Liver (tissue), 3 donors: Measurements from ENCODE around the gene FPR1.

Experiments
- GABPA ChIP-seq, 2 donors: IDR thresholded peaks in 1 of 2; conservative IDR thresholded peaks in 1 of 2; 2 replicates each; pipeline ENCODE4 v1.6.1; 2016; ENCODE audit warnings: antibody characterized with exemption in 2 of 2, mild to moderate bottlenecking in 1 of 2, moderate library complexity in 1 of 2
- JUND ChIP-seq, 2 donors: IDR thresholded peaks; 2 replicates each; pipeline ENCODE4 v1.6.1; 2016; ENCODE audit warnings: antibody characterized with exemption in 2 of 2
- RXRA ChIP-seq, 2 donors: IDR thresholded peaks; 2 replicates each; pipeline ENCODE4 v1.6.1; 2017 to 2018; ENCODE audit warnings: antibody characterized with exemption in 2 of 2, mild to moderate bottlenecking in 1 of 2
- TAF1 ChIP-seq: conservative IDR thresholded peaks from 2 replicates; pipeline ENCODE4 v1.6.1; 2016; ENCODE audit warnings: antibody characterized with exemption, mild to moderate bottlenecking
- TF ChIP-seq, protein P1 (sequence below): IDR thresholded peaks from 2 replicates; pipeline ENCODE4 v1.6.1; 2016; ENCODE audit warnings: antibody characterized with exemption, mild to moderate bottlenecking
- TF ChIP-seq, protein P2 (sequence below): fragments of 150-350 bp; IDR thresholded peaks from 2 replicates; pipeline ENCODE4 v1.5.1; 2017; ENCODE audit warnings: improper control_type of control experiment, low read depth, low read length; ENCODE audit not compliant: missing input control
- TF ChIP-seq, protein P3 (sequence below): IDR thresholded peaks from 2 replicates; pipeline ENCODE4 v1.6.1; 2016; ENCODE audit warnings: antibody characterized with exemption
- TF ChIP-seq, protein P4 (sequence below): IDR thresholded peaks from 2 replicates; pipeline ENCODE4 v1.6.1; 2016; ENCODE audit warnings: antibody characterized with exemption
- donor health status: healthy.
- donor health status: healthy.

DNA sequence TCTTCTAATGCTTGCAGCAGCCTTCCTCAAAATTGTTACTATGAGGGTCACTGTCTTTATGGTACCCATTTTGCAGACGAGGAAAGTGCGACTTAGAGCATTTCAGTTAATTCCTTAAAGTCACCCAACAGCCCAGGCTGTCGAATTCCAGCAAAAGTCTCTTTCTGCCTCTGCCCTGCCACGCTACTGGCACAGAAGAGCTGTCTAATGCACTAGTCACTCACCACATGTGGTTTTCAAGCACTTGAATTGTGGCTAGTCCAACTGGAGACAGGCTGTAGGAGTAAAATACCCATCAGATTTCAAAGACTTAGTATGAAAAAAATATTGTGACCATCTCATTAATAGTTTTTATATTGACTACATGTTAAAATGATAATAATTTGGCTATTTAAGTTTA lies 1.7 kb downstream of the FPR1 start:
- TF ChIP-seq, protein P1, sequence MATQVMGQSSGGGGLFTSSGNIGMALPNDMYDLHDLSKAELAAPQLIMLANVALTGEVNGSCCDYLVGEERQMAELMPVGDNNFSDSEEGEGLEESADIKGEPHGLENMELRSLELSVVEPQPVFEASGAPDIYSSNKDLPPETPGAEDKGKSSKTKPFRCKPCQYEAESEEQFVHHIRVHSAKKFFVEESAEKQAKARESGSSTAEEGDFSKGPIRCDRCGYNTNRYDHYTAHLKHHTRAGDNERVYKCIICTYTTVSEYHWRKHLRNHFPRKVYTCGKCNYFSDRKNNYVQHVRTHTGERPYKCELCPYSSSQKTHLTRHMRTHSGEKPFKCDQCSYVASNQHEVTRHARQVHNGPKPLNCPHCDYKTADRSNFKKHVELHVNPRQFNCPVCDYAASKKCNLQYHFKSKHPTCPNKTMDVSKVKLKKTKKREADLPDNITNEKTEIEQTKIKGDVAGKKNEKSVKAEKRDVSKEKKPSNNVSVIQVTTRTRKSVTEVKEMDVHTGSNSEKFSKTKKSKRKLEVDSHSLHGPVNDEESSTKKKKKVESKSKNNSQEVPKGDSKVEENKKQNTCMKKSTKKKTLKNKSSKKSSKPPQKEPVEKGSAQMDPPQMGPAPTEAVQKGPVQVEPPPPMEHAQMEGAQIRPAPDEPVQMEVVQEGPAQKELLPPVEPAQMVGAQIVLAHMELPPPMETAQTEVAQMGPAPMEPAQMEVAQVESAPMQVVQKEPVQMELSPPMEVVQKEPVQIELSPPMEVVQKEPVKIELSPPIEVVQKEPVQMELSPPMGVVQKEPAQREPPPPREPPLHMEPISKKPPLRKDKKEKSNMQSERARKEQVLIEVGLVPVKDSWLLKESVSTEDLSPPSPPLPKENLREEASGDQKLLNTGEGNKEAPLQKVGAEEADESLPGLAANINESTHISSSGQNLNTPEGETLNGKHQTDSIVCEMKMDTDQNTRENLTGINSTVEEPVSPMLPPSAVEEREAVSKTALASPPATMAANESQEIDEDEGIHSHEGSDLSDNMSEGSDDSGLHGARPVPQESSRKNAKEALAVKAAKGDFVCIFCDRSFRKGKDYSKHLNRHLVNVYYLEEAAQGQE = no peak
- TF ChIP-seq, protein P2, sequence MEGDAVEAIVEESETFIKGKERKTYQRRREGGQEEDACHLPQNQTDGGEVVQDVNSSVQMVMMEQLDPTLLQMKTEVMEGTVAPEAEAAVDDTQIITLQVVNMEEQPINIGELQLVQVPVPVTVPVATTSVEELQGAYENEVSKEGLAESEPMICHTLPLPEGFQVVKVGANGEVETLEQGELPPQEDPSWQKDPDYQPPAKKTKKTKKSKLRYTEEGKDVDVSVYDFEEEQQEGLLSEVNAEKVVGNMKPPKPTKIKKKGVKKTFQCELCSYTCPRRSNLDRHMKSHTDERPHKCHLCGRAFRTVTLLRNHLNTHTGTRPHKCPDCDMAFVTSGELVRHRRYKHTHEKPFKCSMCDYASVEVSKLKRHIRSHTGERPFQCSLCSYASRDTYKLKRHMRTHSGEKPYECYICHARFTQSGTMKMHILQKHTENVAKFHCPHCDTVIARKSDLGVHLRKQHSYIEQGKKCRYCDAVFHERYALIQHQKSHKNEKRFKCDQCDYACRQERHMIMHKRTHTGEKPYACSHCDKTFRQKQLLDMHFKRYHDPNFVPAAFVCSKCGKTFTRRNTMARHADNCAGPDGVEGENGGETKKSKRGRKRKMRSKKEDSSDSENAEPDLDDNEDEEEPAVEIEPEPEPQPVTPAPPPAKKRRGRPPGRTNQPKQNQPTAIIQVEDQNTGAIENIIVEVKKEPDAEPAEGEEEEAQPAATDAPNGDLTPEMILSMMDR = no peak
- TF ChIP-seq GABPA (IDR thresholded peaks at IDR 0.05 in 1 of 2, conservative IDR thresholded peaks at IDR 0.05 in 1 of 2) (no peak), JUND (IDR thresholded peaks at IDR 0.05) (no peak), RXRA (IDR thresholded peaks at IDR 0.05) (no peak), TAF1 (no peak)
- TF ChIP-seq, protein P3, sequence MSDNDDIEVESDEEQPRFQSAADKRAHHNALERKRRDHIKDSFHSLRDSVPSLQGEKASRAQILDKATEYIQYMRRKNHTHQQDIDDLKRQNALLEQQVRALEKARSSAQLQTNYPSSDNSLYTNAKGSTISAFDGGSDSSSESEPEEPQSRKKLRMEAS = no peak
- TF ChIP-seq, protein P4, sequence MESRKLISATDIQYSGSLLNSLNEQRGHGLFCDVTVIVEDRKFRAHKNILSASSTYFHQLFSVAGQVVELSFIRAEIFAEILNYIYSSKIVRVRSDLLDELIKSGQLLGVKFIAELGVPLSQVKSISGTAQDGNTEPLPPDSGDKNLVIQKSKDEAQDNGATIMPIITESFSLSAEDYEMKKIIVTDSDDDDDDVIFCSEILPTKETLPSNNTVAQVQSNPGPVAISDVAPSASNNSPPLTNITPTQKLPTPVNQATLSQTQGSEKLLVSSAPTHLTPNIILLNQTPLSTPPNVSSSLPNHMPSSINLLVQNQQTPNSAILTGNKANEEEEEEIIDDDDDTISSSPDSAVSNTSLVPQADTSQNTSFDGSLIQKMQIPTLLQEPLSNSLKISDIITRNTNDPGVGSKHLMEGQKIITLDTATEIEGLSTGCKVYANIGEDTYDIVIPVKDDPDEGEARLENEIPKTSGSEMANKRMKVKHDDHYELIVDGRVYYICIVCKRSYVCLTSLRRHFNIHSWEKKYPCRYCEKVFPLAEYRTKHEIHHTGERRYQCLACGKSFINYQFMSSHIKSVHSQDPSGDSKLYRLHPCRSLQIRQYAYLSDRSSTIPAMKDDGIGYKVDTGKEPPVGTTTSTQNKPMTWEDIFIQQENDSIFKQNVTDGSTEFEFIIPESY = no peak
